ENCODE data around the gene RRAD.
"Not testable (repeated sequence)": the region's sequence is repeated elsewhere in the genome, so short reads cannot be mapped to it uniquely, and the experiment has no call there.

The RRAD gene

DNA sequence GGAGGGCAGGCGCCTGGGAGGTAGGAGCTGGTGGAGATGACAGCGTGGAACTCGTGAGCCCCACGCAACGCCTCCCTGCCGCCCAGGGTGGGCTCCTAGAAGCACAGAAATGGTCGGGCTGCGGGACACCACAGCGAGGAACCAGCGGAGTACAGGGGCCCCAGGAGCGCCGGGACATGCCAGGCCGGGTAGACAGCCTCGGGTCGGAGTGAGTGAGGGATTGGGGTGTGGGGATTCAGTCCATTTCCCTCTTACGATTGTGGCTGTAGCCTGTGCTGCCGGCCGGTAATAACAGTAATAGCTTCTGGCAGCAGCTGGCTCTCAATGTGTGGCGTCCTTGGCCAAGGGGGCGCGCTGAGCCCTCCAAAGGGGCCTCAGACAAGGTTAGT lies 23.5 kb upstream of the RRAD start:
- FAIRE-seq (no peak), DNase-seq (ENCODE audit: insufficient read length, low spot score) (no peak)
- TF ChIP-seq, protein P1, sequence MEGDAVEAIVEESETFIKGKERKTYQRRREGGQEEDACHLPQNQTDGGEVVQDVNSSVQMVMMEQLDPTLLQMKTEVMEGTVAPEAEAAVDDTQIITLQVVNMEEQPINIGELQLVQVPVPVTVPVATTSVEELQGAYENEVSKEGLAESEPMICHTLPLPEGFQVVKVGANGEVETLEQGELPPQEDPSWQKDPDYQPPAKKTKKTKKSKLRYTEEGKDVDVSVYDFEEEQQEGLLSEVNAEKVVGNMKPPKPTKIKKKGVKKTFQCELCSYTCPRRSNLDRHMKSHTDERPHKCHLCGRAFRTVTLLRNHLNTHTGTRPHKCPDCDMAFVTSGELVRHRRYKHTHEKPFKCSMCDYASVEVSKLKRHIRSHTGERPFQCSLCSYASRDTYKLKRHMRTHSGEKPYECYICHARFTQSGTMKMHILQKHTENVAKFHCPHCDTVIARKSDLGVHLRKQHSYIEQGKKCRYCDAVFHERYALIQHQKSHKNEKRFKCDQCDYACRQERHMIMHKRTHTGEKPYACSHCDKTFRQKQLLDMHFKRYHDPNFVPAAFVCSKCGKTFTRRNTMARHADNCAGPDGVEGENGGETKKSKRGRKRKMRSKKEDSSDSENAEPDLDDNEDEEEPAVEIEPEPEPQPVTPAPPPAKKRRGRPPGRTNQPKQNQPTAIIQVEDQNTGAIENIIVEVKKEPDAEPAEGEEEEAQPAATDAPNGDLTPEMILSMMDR (IDR thresholded peaks at IDR 0.05; ENCODE audit: insufficient read depth, missing control alignments): no peak

DNA sequence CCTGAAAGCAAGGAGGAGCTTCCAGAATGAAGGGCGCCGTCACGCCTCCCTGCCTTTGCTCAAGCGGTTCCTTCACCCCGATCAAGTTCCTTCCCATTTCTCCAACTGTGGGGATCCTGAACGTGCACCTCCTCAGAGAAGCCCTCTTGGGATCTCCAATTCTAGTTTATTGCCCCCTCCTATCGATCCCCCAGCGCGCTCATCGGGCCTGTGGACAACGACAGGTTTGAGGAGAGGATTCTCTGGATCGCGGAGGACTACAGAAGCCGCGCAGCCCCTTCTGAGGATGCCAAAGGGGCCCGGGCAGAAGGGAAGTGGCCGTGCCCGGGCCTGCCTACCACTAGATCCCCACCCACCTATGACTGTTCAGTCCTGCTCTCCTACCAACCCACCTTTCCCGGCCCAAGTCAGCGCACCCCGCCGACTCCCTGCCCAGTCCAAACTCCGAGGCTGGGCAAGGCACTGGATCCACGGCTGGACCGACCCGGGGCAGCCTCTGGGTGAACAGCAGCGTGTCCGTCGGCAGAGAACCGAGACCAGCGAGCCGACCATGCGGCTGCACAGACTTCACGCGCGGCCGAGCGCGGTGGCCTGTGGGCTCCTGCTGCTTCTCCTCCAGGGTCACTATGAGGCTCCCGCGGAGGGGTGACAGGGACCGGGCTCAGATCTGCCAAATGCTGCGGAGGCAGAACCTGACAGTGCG lies 22.9 kb upstream of the RRAD start:
- FAIRE-seq (no peak), DNase-seq (ENCODE audit: insufficient read length, low spot score) (no peak)
- TF ChIP-seq, protein P1 (IDR thresholded peaks at IDR 0.05; ENCODE audit: insufficient read depth, missing control alignments): no peak

DNA sequence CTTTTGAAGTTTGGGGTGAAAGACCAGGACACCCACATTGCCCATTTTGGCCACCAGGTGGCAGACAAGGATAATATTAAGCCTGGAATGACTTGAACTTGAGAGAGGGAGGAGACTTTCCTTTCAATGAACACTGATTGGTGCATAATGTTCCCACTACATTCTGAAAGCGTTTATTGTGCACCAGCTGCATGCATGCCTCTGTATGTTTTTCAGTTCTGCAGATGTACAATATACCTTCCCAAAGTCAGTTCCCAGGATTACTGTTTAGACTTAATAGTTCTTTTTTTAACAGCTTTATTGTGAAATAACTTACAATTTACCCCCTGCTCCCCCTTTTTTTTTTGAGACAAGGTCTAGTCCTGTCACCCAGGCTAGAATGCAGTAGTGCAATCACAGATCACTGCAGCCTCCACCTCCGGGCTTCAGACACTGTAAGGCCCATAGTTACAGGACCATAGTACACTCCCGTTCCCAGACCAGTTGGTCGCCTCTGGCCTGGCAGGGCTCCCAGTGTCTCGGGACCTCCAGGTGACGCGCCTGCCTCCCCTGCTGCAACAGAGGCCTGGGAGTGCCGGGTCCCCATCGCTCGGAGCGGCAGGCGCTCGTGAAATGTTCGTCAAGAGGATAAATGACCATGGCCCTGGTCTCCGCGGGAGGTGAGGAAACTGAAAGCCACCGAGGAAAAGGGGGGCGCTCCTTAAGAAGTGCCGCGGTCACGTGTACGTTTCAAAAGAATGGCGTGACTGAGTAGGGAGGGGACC lies 22.1 kb upstream of the RRAD start:
- TF ChIP-seq, protein P1 (IDR thresholded peaks at IDR 0.05; ENCODE audit: insufficient read depth, missing control alignments): peak; percentile 86
- DNase-seq (ENCODE audit: insufficient read length, low spot score): peak; percentile 51
- FAIRE-seq: no peak

DNA sequence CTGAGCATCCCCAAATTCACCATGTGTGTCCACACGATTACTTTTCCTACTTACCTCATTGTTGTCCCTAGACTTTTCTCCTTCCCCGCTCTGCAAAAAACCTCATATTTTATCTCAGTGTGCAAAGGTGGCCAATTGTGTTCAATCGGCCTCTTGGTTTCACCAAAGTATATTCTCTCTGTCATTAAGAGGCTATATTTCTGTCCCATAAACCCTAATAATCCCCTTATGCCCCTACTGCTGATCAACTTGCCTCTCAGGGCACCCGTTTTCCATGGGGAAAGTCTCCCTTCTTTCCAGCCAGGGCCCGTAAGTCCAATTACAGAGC lies 21.6 kb upstream of the RRAD start:
- no peak for FAIRE-seq
- TF ChIP-seq, protein P1 (IDR thresholded peaks at IDR 0.05; ENCODE audit: insufficient read depth, missing control alignments): no peak

DNA sequence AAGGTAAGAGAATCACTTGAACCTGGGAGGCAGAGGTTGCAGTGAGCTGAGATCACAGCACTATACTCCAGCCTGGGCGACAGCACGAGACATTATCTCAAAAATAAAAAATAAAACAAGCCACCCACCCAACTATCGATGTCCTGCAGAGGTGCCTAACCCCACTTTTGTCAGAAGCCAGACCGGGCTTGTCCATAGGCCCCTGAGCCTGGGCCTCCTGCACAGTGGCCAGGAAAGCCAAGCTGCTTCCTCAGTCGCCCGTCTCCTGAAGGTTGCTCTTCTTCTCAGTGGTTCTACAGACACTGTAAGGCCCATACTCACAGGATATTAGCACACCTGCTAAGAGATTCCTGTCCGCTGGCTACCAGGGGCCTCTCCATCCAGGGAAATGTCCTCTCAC lies 21.2 kb upstream of the RRAD start:
- no peak for DNase-seq (ENCODE audit: insufficient read length, low spot score)
- no peak for FAIRE-seq
- TF ChIP-seq, protein P1 (IDR thresholded peaks at IDR 0.05; ENCODE audit: insufficient read depth, missing control alignments): no peak

More for the DNA sequence above, 21.6 kb upstream of the RRAD start:
- DNase-seq (ENCODE audit: insufficient read length, low spot score): no peak

DNA sequence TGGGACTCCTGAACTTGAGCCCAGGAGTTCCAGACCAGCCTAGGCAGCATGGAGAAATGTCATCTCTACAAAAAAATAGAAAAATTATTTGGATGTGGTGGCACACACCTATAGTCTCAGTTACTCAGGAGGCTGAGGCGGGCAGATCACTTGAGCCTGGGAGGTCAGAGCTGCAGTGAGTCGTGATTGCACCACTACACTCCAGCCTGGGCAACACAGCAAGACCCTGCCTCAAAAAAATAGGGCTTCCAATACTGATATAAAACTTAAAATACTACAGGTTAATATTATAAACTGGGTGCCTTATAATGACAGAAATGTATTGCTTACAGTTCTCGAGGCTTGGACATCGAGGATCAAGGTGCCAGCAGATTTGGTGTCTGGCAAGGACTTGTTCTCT lies 20.6 kb upstream of the RRAD start:
- no peak for FAIRE-seq
- TF ChIP-seq, protein P1 (IDR thresholded peaks at IDR 0.05; ENCODE audit: insufficient read depth, missing control alignments): no peak

DNA sequence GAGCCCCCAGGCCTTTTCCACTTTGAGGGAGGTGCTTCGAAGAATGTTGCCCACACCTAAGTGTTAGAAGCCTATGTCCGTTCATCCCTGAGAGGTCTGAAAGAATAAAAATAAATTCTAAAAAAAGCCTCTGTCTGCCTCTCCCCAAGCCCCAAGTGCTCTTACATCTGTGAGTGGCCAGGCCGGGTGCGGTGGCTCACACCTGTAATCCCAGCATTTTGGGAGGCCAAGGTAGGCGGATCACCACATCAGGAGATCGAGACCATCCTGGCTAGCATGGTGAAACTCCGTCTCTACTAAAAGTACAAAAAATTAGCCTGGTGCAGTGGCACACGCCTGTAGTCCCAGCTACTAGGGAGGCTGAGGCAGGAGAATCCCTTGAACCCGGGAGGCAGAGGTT lies 19.6 kb upstream of the RRAD start:
- not testable (repeated sequence) for DNase-seq (ENCODE audit: insufficient read length, low spot score); FAIRE-seq

More for the DNA sequence above, 20.6 kb upstream of the RRAD start:
- DNase-seq (ENCODE audit: insufficient read length, low spot score): no peak
